Motor neuron (in vitro differentiated cells): ENCODE results near the gene CLASRP. TPM values are rescaled to one million over a fixed set of nuclear protein-coding genes. Genes with fewer than 3 reads are reported as not detected.
"Not testable (repeated sequence)": the region's sequence is repeated elsewhere in the genome, so short reads cannot be mapped to it uniquely, and the experiment has no call there.

Experiments
- ATAC-seq, 8 experiments: fragments of 200-7000 bp; cut with Tn5 transposase; replicated peaks in 6 of 8; 2 replicates each; pipeline ENCODE4 v1.8.0; 2021; ENCODE audit warnings: mild to moderate bottlenecking in 8 of 8, moderate library complexity in 8 of 8
- H3K27ac ChIP-seq, 2 donors: fragments of 250-450 bp; sonication (Bioruptor Pico); 2 replicates each; pipeline ENCODE4 v1.9.0; 2021; ENCODE audit warnings: antibody characterized with exemption in 2 of 2, mild to moderate bottlenecking in 2 of 2, moderate library complexity in 1 of 2
- H3K4me1 ChIP-seq, 2 donors: fragments of 250-450 bp; sonication (Bioruptor Pico); replicated peaks in 1 of 2; 2 replicates each; pipeline ENCODE4 v1.6.1; 2021; ENCODE audit warnings: antibody characterized with exemption in 2 of 2, mild to moderate bottlenecking in 2 of 2, moderate library complexity in 1 of 2
- H3K4me3 ChIP-seq, 5 donors: fragments of 250-450 bp; sonication (Bioruptor Pico); 2 replicates each; pipeline ENCODE4 v1.9.0; 2021; ENCODE audit warnings: antibody characterized with exemption in 5 of 5, mild to moderate bottlenecking in 5 of 5, moderate library complexity in 4 of 5
- WGBS, 10 experiments: fragments of 450-650 bp; shearing (Covaris generic); methylation state at CpG; one replicate each; pipeline ENCODE4 v1.0.0; 2022; 5-methylcytosine and 5-hydroxymethylcytosine counted together
- in situ Hi-C, 9 experiments: fragments of 400-800 bp; cut with MboI; loops; one replicate each; pipeline ENCODE4 v1.15.0; 2021; ENCODE audit warnings: low sequenced_read_pairs in 9 of 9, low pct_unique_long_range_greater_than_20kb in 2 of 9; ENCODE audit not compliant: unreplicated experiment in 9 of 9
- total RNA-seq, 8 experiments: library from RNA; unstranded; fragments of 300-600 nt; gene quantifications; 2 replicates each; pipeline versions ENCODE4 v1.2.3 to v1.2.4, GENCODE V29; 2022

The CLASRP gene
- total RNA-seq, 8 experiments from 2014 or later = 22.2 to 82.6 (median 34.6) TPM

GRCh38 chr19:45110851-45111266, 72.0 kb downstream of the CLASRP start:
- no peak for ATAC-seq
- in situ Hi-C loops = no loop called here
- 70 to 100% (median 93%) methylated on average over 1 to 4 of the region's 5 CpGs; no CpG with 5 or more reads in 3 of the 10 experiments for WGBS, 10 experiments
- peaks cover 2 to 6% of the 10 kb centered on the region in 2 donors for H3K4me1 ChIP-seq
- no peak overlapping the region for H3K27ac ChIP-seq
- H3K4me3 ChIP-seq = no peak overlapping the region

DNA sequence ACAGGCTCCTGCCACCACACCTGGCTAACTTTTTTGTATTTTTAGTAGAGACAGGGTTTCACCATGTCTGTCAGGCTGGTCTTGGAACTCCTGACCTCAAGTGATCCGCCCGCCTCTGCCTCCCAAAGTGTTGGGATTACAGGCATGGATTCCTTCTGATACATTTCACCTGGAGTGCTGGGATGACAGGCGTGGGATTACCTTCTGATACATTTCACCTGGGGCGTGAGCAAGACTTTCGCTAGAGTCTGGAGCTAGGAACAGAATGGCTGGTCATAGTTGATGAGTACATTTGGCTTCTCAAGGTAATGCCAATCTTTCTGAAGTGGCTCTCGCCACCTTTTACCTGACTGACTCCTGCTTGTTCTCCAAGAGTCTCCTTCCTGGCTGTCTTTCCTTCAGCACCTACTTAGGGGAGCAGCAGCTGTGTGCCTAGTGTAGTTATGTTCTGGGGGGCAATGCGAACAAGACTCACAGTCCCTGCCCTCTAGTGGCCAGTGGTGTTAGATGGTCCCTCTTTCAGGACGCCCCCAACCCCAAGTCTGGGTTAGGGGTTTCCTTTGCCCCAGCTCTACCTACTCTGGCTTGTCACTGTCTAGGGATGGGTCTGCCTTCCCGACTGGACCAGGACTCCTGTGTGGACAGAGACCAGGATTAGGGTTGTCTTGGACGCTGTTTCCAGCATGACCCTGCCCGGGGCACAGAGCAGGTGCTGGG, 73.4 kb downstream of the CLASRP start:
- Histone ChIP-seq H3K4me1 (peaks cover 6% of the 10 kb centered on the region in 2 donors), H3K4me3 (no peak overlapping the region), H3K27ac (no peak overlapping the region)
- 86 to 100% (median 95%) methylated on average over 1 to 4 of the region's 11 CpGs; no CpG with 5 or more reads in 1 of the 10 experiments for WGBS, 10 experiments
- in situ Hi-C loops = no loop called here
- ATAC-seq = no peak

GRCh38 chr19:45113628-45114027, 74.8 kb downstream of the CLASRP start:
- Histone ChIP-seq H3K4me3 (no peak overlapping the region), H3K27ac (no peak overlapping the region), H3K4me1 (peaks cover 0 to 8% of the 10 kb centered on the region in 2 donors)
- WGBS, 10 experiments = 20 to 100% (median 73%) methylated on average over 1 to 4 of the region's 9 CpGs; no CpG with 5 or more reads in 5 of the 10 experiments
- in situ Hi-C loops = no loop called here
- ATAC-seq = peak in 2 of 8 experiments; percentile 15 to 42

GRCh38 chr19:45114116-45114515, 75.3 kb downstream of the CLASRP start:
- in situ Hi-C loops = no loop called here
- 83 to 100% (median 100%) methylated on average over 1 to 3 of the region's 4 CpGs; no CpG with 5 or more reads in 3 of the 10 experiments for WGBS, 10 experiments
- Histone ChIP-seq H3K4me3 (no peak overlapping the region), H3K27ac (no peak overlapping the region), H3K4me1 (peaks cover 0 to 8% of the 10 kb centered on the region in 2 donors)
- ATAC-seq = no peak

DNA sequence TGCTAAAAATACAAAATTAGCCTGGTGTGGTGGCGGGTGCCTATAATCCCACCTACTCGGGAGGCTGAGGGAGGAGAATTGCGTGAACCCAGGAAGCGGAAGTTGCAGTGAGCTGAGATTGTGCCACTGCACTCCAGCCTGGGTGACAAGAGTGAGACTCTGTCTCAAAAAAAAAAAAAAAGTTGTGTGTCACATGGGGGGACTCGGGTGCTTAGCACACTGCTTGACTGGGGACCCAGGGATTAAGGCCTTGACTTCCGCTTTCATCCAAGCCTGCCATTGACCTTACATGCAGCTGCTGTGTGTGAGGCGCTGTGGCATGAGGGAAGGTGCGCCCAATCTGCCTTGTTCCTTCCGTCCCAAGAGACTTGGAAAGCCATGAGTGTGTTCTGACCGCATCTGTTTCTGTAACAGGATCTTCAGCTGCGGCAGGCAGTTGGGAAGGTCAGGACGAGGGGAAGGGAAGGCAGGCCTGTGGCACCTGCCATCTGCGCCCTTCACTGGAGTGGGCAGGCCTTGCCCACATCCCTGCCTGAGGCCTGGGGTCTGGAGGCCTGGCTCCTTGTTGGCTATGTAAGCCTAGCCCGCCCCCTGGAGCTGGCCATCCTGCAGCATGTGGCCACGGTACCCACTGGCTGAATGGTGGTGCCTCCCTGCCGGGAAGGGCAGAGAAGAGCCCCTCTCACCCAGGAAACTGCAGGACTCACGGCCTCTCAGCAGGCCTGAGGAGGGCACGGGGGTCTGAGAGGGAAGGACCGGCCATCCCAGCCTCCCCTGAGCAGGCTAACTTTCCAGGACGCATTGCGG, 77.2 kb downstream of the CLASRP start:
- H3K27ac ChIP-seq = no peak overlapping the region
- H3K4me1 ChIP-seq = peaks cover 0 to 8% of the 10 kb centered on the region in 2 donors
- no peak overlapping the region for H3K4me3 ChIP-seq
- peak in 1 of 8 experiments; percentile 7 for ATAC-seq
- in situ Hi-C loops = no loop called here
- WGBS, 10 experiments = 60 to 100% (median 85%) methylated on average over 1 to 14 of the region's 21 CpGs; no CpG with 5 or more reads in 4 of the 10 experiments

GRCh38 chr19:45117167-45117594, 78.3 kb downstream of the CLASRP start:
- H3K27ac ChIP-seq = no peak overlapping the region
- H3K4me3 ChIP-seq = no peak overlapping the region
- ATAC-seq = peak in 5 of 8 experiments; percentile 12 to 46 (median 30)
- 40 to 100% (median 89%) methylated on average over 1 to 6 of the region's 16 CpGs; no CpG with 5 or more reads in 5 of the 10 experiments for WGBS, 10 experiments
- in situ Hi-C loops = no loop called here
- H3K4me1 ChIP-seq = peaks cover 0 to 8% of the 10 kb centered on the region in 2 donors

- 0 to 100% (median 74%) methylated on average over 1 to 3 of the region's 12 CpGs; no CpG with 5 or more reads in 6 of the 10 experiments for WGBS, 10 experiments
- ATAC-seq = peak in 3 of 8 experiments; percentile 21 to 50 (median 28)
- H3K4me1 ChIP-seq = peaks cover 0 to 8% of the 10 kb centered on the region in 2 donors
- in situ Hi-C loops = no loop called here
- H3K27ac ChIP-seq = no peak overlapping the region
- H3K4me3 ChIP-seq = no peak overlapping the region
Observed at GRCh38 chr19:45117671-45118070, 78.8 kb downstream of the CLASRP start.

DNA sequence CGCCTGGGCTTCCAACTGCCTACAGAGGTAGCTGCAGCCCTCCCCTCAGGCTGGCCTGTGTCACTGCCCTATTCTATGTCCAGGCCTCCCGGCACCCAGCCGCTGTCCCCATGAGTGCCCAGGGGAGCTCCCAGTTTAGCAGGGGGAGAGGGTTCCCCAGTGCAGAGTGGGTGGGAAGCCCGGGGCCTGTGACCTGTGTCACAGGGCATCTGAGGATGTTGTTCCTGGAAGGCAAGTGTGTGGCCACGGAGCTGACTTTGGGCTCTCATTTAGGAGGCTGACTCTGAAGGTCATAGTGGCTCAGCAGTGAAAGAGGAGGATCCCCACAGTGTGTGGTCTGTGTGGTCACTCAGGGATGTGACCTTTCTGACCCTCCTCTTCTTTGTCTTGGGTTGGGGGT, 79.3 kb downstream of the CLASRP start:
- 80 to 100% (median 80%) methylated on average over 1 to 2 of the region's 5 CpGs; no CpG with 5 or more reads in 7 of the 10 experiments for WGBS, 10 experiments
- Histone ChIP-seq H3K4me3 (no peak overlapping the region), H3K27ac (no peak overlapping the region), H3K4me1 (peaks cover 0 to 8% of the 10 kb centered on the region in 2 donors)
- peak in 3 of 8 experiments; percentile 19 to 29 (median 20) for ATAC-seq
- in situ Hi-C loops = no loop called here

- H3K27ac ChIP-seq, H3K4me3 ChIP-seq, ATAC-seq, H3K4me1 ChIP-seq, in situ Hi-C loops: not testable (repeated sequence)
- 40 to 94% (median 82%) methylated on average over 1 to 8 of the region's 18 CpGs; no CpG with 5 or more reads in 1 of the 10 experiments for WGBS, 10 experiments
Observed at GRCh38 chr19:45118591-45119355, 79.9 kb downstream of the CLASRP start.

GRCh38 chr19:45119582-45119981, 80.7 kb downstream of the CLASRP start:
- in situ Hi-C loops = no loop called here
- Histone ChIP-seq H3K4me3 (no peak overlapping the region), H3K27ac (no peak overlapping the region), H3K4me1 (peaks cover 0 to 8% of the 10 kb centered on the region in 2 donors)
- WGBS, 10 experiments = 70 to 95% (median 89%) methylated on average over 2 to 5 of the region's 6 CpGs; no CpG with 5 or more reads in 6 of the 10 experiments
- peak in 1 of 8 experiments; percentile 25 for ATAC-seq
